ENCODE data around the gene JCAD. TPM values are rescaled to one million over a fixed set of nuclear protein-coding genes. Genes with fewer than 3 reads are reported as not detected.

JCAD gene
- polyA plus RNA-seq, 1 donor from 2014 or later = 2.3 TPM

- H3K4me2 ChIP-seq (ENCODE audit: low read length) = no peak overlapping the region
- no peaks in the 10 kb centered on the region for H3K9me2 ChIP-seq (ENCODE audit: insufficient read depth, low read length)
- no peak for TF ChIP-seq RAD21 (conservative IDR thresholded peaks at IDR 0.05)
- no peak for TF ChIP-seq EZH2 (IDR thresholded peaks at IDR 0.05; ENCODE audit: borderline replicate concordance, insufficient read depth, low read length, poor library complexity, severe bottlenecking)
- no peak for TF ChIP-seq TAF1 (IDR thresholded peaks at IDR 0.05; ENCODE audit: low read depth)
- TF ChIP-seq CTCF (IDR thresholded peaks at IDR 0.05; ENCODE audit: poor library complexity, severe bottlenecking) = no peak
- no peak for TF ChIP-seq MXI1 (conservative IDR thresholded peaks at IDR 0.05; ENCODE audit: poor library complexity, severe bottlenecking)
- TF ChIP-seq SMC3 (conservative IDR thresholded peaks at IDR 0.05; ENCODE audit: poor library complexity) = no peak
- TF ChIP-seq REST (IDR thresholded peaks at IDR 0.05; ENCODE audit: borderline replicate concordance) = no peak
- no peak for TF ChIP-seq POLR2AphosphoS5 (IDR thresholded peaks at IDR 0.05)
- TF ChIP-seq EP300 (conservative IDR thresholded peaks at IDR 0.05; ENCODE audit: poor library complexity, severe bottlenecking) = no peak
- no peaks in the 10 kb centered on the region for H3K27me3 ChIP-seq (ENCODE audit: insufficient read depth, low read depth, low read length)
- H3K4me3 ChIP-seq (ENCODE audit: low read length) = no peak overlapping the region
- no peaks in the 10 kb centered on the region for H3K9me3 ChIP-seq (ENCODE audit: low read length)
- no peak overlapping the region for H3K9ac ChIP-seq (ENCODE audit: low read length)
- no peak overlapping the region for H2AFZ ChIP-seq (ENCODE audit: low read depth, low read length)
- H3K36me3 ChIP-seq (ENCODE audit: insufficient read depth, low read length) = no peaks in the 10 kb centered on the region
- no peaks in the 10 kb centered on the region for H3F3A ChIP-seq (ENCODE audit: insufficient read depth, low read length, poor library complexity, severe bottlenecking)
- no peaks in the 10 kb centered on the region for H3K79me2 ChIP-seq (replicated peaks; ENCODE audit: insufficient read depth, low read length)
- no peaks in the 10 kb centered on the region for H4K20me1 ChIP-seq (ENCODE audit: insufficient read depth)
- H3K27ac ChIP-seq (ENCODE audit: low read length) = no peak overlapping the region
Measured at GRCh38 chr10:30022590-30022989, 36.8 kb downstream of the JCAD start.

- Histone ChIP-seq H3K27me3 (ENCODE audit: insufficient read depth, low read depth, low read length) (no peaks in the 10 kb centered on the region), H3K36me3 (ENCODE audit: insufficient read depth, low read length) (no peaks in the 10 kb centered on the region), H3K4me2 (ENCODE audit: low read length) (no peak overlapping the region), H3K9me2 (ENCODE audit: insufficient read depth, low read length) (no peaks in the 10 kb centered on the region), H3F3A (ENCODE audit: insufficient read depth, low read length, poor library complexity, severe bottlenecking) (no peaks in the 10 kb centered on the region), H3K9ac (ENCODE audit: low read length) (no peak overlapping the region), H2AFZ (ENCODE audit: low read depth, low read length) (no peak overlapping the region), H3K79me2 (replicated peaks; ENCODE audit: insufficient read depth, low read length) (no peaks in the 10 kb centered on the region), H3K9me3 (ENCODE audit: low read length) (no peaks in the 10 kb centered on the region), H4K20me1 (ENCODE audit: insufficient read depth) (no peaks in the 10 kb centered on the region), H3K4me3 (ENCODE audit: low read length) (no peak overlapping the region), H3K27ac (ENCODE audit: low read length) (no peak overlapping the region)
- no peak for TF ChIP-seq MXI1 (conservative IDR thresholded peaks at IDR 0.05; ENCODE audit: poor library complexity, severe bottlenecking)
- no peak for TF ChIP-seq POLR2AphosphoS5 (IDR thresholded peaks at IDR 0.05)
- TF ChIP-seq EZH2 (IDR thresholded peaks at IDR 0.05; ENCODE audit: borderline replicate concordance, insufficient read depth, low read length, poor library complexity, severe bottlenecking) = no peak
- TF ChIP-seq EP300 (conservative IDR thresholded peaks at IDR 0.05; ENCODE audit: poor library complexity, severe bottlenecking) = no peak
- no peak for TF ChIP-seq TAF1 (IDR thresholded peaks at IDR 0.05; ENCODE audit: low read depth)
- no peak for TF ChIP-seq SMC3 (conservative IDR thresholded peaks at IDR 0.05; ENCODE audit: poor library complexity)
- no peak for TF ChIP-seq REST (IDR thresholded peaks at IDR 0.05; ENCODE audit: borderline replicate concordance)
- no peak for TF ChIP-seq CTCF (IDR thresholded peaks at IDR 0.05; ENCODE audit: poor library complexity, severe bottlenecking)
- no peak for TF ChIP-seq RAD21 (conservative IDR thresholded peaks at IDR 0.05)
Measured at GRCh38 chr10:30019468-30019867, 39.9 kb downstream of the JCAD start.
